Activated CD4-positive, alpha-beta T cell treated with anti-CD3 and anti-CD28 coated beads for 36 hours (primary cell): Measurements from ENCODE around the gene RASA3. TPM values are rescaled to one million over a fixed set of nuclear protein-coding genes. Genes with fewer than 3 reads are reported as not detected.

Source experiments
- ATAC-seq: fragments of 200-7000 bp; cut with Tn5 transposase; one replicate; pipeline ENCODE4 v1.10.0; 2021; ENCODE audit warnings: mild to moderate bottlenecking, moderate library complexity
- CTCF ChIA-PET: fragments of 350-600 bp; sonication (Branson Sonifier 250); formaldehyde crosslinking; loops from one replicate; lab custom pipeline; 2021; ENCODE audit warnings: antibody characterized with exemption; lab: Charles Lee
- POLR2A ChIA-PET: fragments of 350-600 bp; sonication (Branson Sonifier 250); formaldehyde crosslinking; loops from one replicate; lab custom pipeline; 2021; ENCODE audit warnings: antibody characterized with exemption, inconsistent platforms; lab: Charles Lee
- DNase-seq: peaks from one replicate; pipeline ENCODE4 v3.0.0-alpha.2; 2020
- H3K27ac Mint-ChIP-seq: one replicate; pipeline ENCODE4 v1.8.0; 2021; ENCODE audit warnings: mixed read lengths
- H3K27me3 Mint-ChIP-seq: one replicate; pipeline ENCODE4 v1.8.0; 2021; ENCODE audit warnings: mixed read lengths
- H3K36me3 Mint-ChIP-seq: one replicate; pipeline ENCODE4 v1.8.0; 2021; ENCODE audit warnings: low read depth, mixed read lengths
- H3K4me1 Mint-ChIP-seq: one replicate; pipeline ENCODE4 v1.8.0; 2021; ENCODE audit warnings: mixed read lengths
- H3K4me3 Mint-ChIP-seq: one replicate; pipeline ENCODE4 v1.8.0; 2021; ENCODE audit warnings: mild to moderate bottlenecking, moderate library complexity, mixed read lengths
- H3K9me3 Mint-ChIP-seq: one replicate; pipeline ENCODE4 v1.8.0; 2021; ENCODE audit warnings: low read depth, mixed read lengths
- intact Hi-C, 2 experiments: fragments of 100-400 bp; cut with DNase I in 1 of 2; cut with micrococcal nuclease in 1 of 2; formaldehyde crosslinking; loops; one replicate each; pipeline versions ENCODE4 v1.14.2 to v1.15.1; 2022 to 2024; cut with DNase I, micrococcal nuclease
- total RNA-seq, 2 experiments: library from RNA; stranded (reverse); gene quantifications; one replicate each; pipeline ENCODE4 v1.2.3, GENCODE V29; 2021

The RASA3 gene
- total RNA-seq, 2 experiments from 2014 or later: 33.0 to 34.7 TPM

DNA sequence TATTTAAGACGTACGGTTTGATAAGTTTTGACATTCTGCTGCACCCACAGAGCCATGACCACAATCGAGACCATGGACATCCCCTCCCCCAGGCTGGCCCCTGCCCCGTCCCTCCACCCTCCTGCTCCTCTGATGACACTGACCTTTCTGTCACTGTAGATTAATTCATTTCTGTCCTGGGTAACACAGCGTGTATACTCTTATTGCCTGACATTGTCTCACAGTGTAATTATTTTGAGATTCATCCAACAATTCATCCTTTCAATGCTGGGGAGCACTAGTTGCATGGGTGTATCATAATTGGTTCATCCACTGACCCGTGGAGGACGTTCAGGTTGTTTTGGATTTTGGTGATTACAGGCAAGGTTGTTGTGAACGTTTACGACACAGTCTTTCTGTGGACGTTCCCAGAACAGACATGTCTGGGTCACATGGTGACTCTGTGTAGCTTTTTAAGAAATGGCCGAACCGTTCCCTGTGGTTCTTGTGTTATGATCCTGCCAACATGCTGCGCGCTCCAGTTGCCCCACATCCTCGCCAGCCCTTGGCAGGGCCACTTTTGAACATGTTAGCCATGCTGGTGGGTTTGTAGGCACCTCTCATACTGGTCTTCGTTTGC lies 200.5 kb downstream of the RASA3 start:
- Mint-ChIP-seq H3K27ac (no peak overlapping the region), H3K27me3 (no peaks in the 10 kb centered on the region), H3K36me3 (no peaks in the 10 kb centered on the region), H3K9me3 (no peaks in the 10 kb centered on the region), H3K4me1 (peaks cover 11% of the 10 kb centered on the region), H3K4me3 (no peak overlapping the region)
- DNase-seq (peak; percentile 1), ATAC-seq (no peak)
- intact Hi-C loops: no loop called here
- POLR2A ChIA-PET: no interaction called here
- CTCF ChIA-PET: interaction anchor here (0.6 kb wide), 1 partner anchor 85 kb away, joined by 4 read pairs; no protein-coding TSS in a partner anchor

DNA sequence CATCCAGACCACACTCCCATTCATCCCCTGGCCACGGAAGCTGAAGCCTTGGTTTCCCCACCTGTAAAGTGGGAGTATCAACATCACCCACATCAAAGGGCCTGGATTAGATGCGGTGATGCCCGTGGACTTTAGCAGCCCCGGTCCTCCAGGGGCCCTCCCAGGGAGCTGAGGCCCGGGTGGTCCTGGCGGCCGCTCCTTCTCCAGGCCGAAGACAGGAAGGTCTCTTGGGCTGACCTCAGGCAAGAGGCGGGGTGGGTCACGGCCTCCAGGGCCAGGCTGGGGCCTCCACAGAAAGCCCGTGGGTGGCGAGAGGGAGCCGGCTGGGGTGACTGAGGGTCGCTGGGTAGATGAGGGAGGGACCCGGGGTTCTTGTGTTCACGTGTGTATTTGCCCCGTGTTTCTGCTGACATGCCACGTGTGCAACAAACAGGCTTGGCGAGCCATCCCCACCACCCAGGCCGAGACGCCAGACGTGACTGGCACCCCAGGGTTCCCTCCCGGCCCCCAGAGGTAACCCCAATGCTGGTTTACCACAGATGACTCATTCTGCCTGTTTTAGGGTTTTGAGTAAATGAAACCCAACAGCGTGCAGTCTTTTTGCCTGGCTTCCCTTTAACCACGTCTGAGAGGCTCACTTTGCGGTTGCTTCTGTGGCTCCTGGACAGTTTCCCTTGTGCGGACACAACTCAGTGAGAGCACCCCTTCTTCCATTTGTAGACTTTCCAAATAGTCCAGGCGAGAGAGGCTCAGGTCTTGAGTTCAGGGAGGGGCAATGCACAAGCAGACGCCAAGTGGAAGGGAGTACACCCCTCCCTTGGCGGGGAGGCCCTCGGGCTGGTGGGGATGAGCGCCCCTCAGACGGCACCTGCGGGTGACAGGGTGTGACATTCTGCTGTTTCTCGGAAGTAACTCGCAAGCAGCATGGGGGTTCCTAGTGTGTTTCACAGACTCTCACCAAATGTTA lies 201.5 kb downstream of the RASA3 start:
- peak; percentile 56 for DNase-seq
- no peak overlapping the region for H3K27ac Mint-ChIP-seq
- peaks cover 11% of the 10 kb centered on the region for H3K4me1 Mint-ChIP-seq
- ChIA-PET CTCF (no interaction called here), POLR2A (no interaction called here)
- ATAC-seq: peak; percentile 77
- H3K27me3 Mint-ChIP-seq: no peaks in the 10 kb centered on the region
- intact Hi-C loops: no loop called here
- H3K4me3 Mint-ChIP-seq: no peak overlapping the region
- no peaks in the 10 kb centered on the region for H3K36me3 Mint-ChIP-seq
- H3K9me3 Mint-ChIP-seq: no peaks in the 10 kb centered on the region

DNA sequence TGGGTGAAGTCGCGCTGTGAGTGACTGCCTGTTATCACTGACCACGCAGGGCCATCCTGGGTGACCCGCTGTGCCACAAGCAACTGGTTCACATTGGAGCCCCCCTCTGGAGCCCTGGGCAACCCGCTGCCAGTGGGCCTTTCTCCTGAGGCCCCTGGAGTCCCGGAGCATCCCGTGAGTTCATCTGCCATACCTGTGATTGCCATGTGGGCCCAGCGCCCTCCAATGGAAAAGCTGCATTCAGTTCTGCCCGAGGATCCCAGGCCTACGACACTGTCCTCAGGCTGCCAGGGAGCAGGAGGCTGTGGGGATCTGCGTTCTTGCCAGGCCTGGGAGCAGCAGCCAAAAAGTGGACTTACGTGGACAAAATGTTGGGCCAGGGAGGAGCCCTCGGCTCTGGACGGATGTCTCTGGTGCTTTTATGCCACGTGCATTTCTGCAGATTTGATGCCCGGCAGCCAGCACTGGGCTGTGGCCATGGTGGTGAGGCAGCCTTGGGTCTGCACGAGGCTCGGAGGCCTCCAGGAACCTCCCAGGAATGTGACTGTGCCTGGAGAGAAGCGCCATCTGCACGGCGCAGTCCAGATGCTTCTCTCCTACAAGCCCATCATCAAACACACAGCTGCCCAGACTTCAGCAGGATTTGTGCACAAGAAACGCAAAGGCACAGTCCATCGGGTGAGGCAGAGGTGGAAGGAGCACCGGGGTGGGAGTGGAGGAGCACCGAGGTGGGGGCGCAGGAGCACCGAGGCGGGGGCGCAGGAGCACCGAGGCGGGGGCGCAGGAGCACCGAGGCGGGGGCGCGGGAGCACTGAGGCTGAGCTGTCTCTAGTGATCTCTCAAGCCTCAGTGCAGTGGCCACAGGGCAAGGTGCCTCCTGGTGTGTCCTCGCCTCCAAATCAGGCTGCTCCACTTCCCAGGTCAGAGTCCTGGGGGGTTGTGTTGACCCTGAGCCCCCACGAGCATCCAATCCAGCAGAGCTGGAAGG lies 202.5 kb downstream of the RASA3 start:
- ChIA-PET CTCF (interaction anchor here (0.6 kb wide), 1 partner anchor 432 kb away, joined by 3 read pairs; no protein-coding TSS in a partner anchor), POLR2A (no interaction called here)
- Mint-ChIP-seq H3K36me3 (no peaks in the 10 kb centered on the region), H3K4me1 (peaks cover 11% of the 10 kb centered on the region), H3K27me3 (peaks cover 4% of the 10 kb centered on the region), H3K9me3 (no peaks in the 10 kb centered on the region), H3K27ac (no peak overlapping the region), H3K4me3 (no peak overlapping the region)
- DNase-seq (peak; percentile 2), ATAC-seq (no peak)
- intact Hi-C loops: no loop called here

DNA sequence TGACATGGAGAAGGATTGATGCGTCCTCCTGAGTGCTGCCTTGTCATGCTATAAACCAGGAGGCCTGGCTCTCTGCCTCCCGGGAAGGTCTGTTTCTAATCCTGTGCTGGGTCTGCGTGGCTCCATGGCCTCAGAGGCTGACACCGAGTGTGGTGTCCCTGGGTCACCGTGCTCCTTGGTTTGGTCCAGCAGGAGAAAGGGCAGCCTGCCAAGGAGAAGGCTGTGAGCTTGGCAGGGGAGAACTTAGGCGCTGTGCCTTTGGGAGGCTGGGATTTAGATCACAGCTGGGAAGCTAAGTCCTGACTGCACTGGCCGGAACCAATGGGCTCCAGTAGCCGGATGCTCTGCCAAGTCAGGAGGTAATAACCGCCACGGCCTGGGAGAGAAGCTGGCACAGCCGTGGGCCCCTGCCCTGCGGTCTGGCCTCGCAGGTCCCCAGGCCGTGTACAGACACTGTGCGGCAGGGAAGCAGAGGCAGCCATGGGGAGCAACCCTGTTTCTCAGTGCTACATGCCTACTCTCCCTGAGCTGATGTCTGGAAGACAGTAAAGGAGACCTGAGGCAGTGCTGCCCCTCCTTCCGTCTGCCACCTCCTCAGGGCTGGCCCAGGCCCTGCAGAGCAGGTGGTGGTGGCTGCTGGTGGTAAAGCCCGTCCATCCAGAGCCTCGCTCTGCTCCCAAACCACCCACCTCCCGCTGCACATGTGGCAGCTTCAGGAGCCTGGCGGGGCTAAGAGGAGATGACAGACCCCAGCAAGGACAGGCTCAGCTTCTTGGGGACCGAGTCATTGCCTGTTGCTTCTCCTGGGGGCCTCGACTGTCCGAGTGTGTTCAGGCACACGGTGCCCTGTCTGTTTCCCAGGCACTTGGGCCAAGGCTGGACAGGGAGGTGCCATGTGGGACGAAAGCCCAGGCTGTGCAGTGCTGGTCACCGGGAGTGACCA lies 203.5 kb downstream of the RASA3 start:
- Mint-ChIP-seq H3K27ac (no peak overlapping the region), H3K9me3 (no peaks in the 10 kb centered on the region), H3K4me3 (no peak overlapping the region), H3K36me3 (no peaks in the 10 kb centered on the region), H3K4me1 (peaks cover 11% of the 10 kb centered on the region), H3K27me3 (peaks cover 4% of the 10 kb centered on the region)
- CTCF ChIA-PET: no interaction called here
- ATAC-seq (no peak), DNase-seq (no peak)
- POLR2A ChIA-PET: no interaction called here
- intact Hi-C loops: no loop called here

Other genes starting within 250 kb of the RASA3 start
- gene C13orf46, start 158.5 kb downstream of the RASA3 start, total RNA-seq: 1 to 10 TPM; 1.6 to 2.2 TPM
- gene CFAP97D2, start 46.6 kb upstream of the RASA3 start, total RNA-seq: not detected
- 10 to 100 TPM; 83.5 to 90.8 TPM for gene CDC16, start 102.3 kb upstream of the RASA3 start, total RNA-seq
- gene UPF3A, start 149.0 kb upstream of the RASA3 start, total RNA-seq: 10 to 100 TPM; 41.1 to 43.3 TPM
- 10 to 100 TPM; 39.4 to 54.3 TPM for gene CHAMP1, start 181.9 kb upstream of the RASA3 start, total RNA-seq